NT2/D1 (cell line): Measurements from ENCODE around the gene POLR2E.
A peak's percentile ranks its signal among the peaks of the same experiment; 100 is the strongest.

Experiments used
- DNase-seq: peaks from one replicate; pipeline ENCODE4 v3.0.0-alpha.2; 2011; ENCODE audit warnings: low read depth, low spot score
- H3K27me3 ChIP-seq: 2 replicates; pipeline ENCODE4 v1.6.0; 2011; ENCODE audit warnings: mild to moderate bottlenecking; ENCODE audit not compliant: insufficient read length, insufficient read depth
- H3K36me3 ChIP-seq: 2 replicates; pipeline ENCODE4 v1.6.1; 2011; ENCODE audit warnings: mild to moderate bottlenecking, low read length, mixed read lengths; ENCODE audit not compliant: insufficient read depth, insufficient read length
- H3K4me1 ChIP-seq: 2 replicates; pipeline ENCODE4 v1.5.1; 2011; ENCODE audit not compliant: insufficient read depth, insufficient read length
- H3K4me3 ChIP-seq: 2 replicates; pipeline ENCODE4 v1.5.1; 2011; ENCODE audit warnings: low read depth; ENCODE audit not compliant: insufficient read length
- H3K9ac ChIP-seq: 2 replicates; pipeline ENCODE4 v1.6.0; 2011; ENCODE audit warnings: low read depth; ENCODE audit not compliant: insufficient read length
- H3K9me3 ChIP-seq: 2 replicates; pipeline ENCODE4 v1.5.1; 2011; ENCODE audit warnings: mild to moderate bottlenecking, low read length; ENCODE audit not compliant: insufficient read depth
- SUZ12 ChIP-seq: IDR thresholded peaks from 2 replicates; pipeline ENCODE4 v1.6.1; 2011; ENCODE audit not compliant: insufficient read length, insufficient read depth; ENCODE audit errors: extremely low read depth
- YY1 ChIP-seq: IDR thresholded peaks from 2 replicates; pipeline ENCODE4 v1.6.1; 2011; ENCODE audit not compliant: insufficient read length, insufficient read depth
- ZNF274 ChIP-seq: IDR thresholded peaks from 2 replicates; pipeline ENCODE4 v1.6.1; 2011; ENCODE audit warnings: mild to moderate bottlenecking, low read depth, low read length

The POLR2E gene

GRCh38 chr19:1063909-1064660 lies 31.1 kb downstream of the POLR2E start:
- H3K9ac ChIP-seq = no peak overlapping the region

GRCh38 chr19:1063030-1063908 lies 31.9 kb downstream of the POLR2E start:
- H3K4me1 ChIP-seq = peaks cover 11% of the 10 kb centered on the region
- peaks cover 20% of the 10 kb centered on the region for H3K27me3 ChIP-seq
- H3K36me3 ChIP-seq = peaks cover 5% of the 10 kb centered on the region
- H3K9me3 ChIP-seq = peaks cover 18% of the 10 kb centered on the region; the same call in 1 of the 2 replicates
- H3K9ac ChIP-seq = no peak overlapping the region
- TF ChIP-seq YY1 (no peak), ZNF274 (no peak), SUZ12 (no peak)
- no peak overlapping the region for H3K4me3 ChIP-seq
- no peak for DNase-seq

More at GRCh38 chr19:1063909-1064660, 31.1 kb downstream of the POLR2E start:
- peak overlapping the region; percentile 40 for H3K4me3 ChIP-seq
- H3K4me1 ChIP-seq = peaks cover 11% of the 10 kb centered on the region
- no peak for TF ChIP-seq YY1
- TF ChIP-seq ZNF274 = no peak
- TF ChIP-seq SUZ12 = no peak
- no peak for DNase-seq
- H3K27me3 ChIP-seq = peaks cover 28% of the 10 kb centered on the region
- H3K36me3 ChIP-seq = no peaks in the 10 kb centered on the region
- peaks cover 10% of the 10 kb centered on the region; the same call in 1 of the 2 replicates for H3K9me3 ChIP-seq

GRCh38 chr19:1062387-1063029 lies 32.7 kb downstream of the POLR2E start:
- DNase-seq = no peak
- Histone ChIP-seq H3K9ac (no peak overlapping the region), H3K4me3 (no peak overlapping the region), H3K36me3 (peaks cover 5% of the 10 kb centered on the region), H3K27me3 (peaks cover 14% of the 10 kb centered on the region), H3K9me3 (peaks cover 26% of the 10 kb centered on the region), H3K4me1 (peaks cover 11% of the 10 kb centered on the region)
- no peak for TF ChIP-seq ZNF274
- TF ChIP-seq YY1 = no peak
- TF ChIP-seq SUZ12 = no peak

- Histone ChIP-seq H3K4me3 (no peak overlapping the region), H3K27me3 (peaks cover 11% of the 10 kb centered on the region), H3K4me1 (peaks cover 11% of the 10 kb centered on the region), H3K9ac (no peak overlapping the region), H3K9me3 (peaks cover 31% of the 10 kb centered on the region), H3K36me3 (peaks cover 5% of the 10 kb centered on the region)
- no peak for TF ChIP-seq ZNF274
- no peak for DNase-seq
Measured at GRCh38 chr19:1061987-1062386, 33.2 kb downstream of the POLR2E start.

GRCh38 chr19:1060689-1061088 lies 34.5 kb downstream of the POLR2E start:
- peaks cover 5% of the 10 kb centered on the region for H3K36me3 ChIP-seq
- no peak for DNase-seq
- H3K27me3 ChIP-seq = peaks cover 5% of the 10 kb centered on the region
- peaks cover 3% of the 10 kb centered on the region for H3K4me1 ChIP-seq
- H3K9me3 ChIP-seq = peaks cover 44% of the 10 kb centered on the region
- TF ChIP-seq YY1 (no peak), SUZ12 (no peak), ZNF274 (no peak)
- no peak overlapping the region for H3K4me3 ChIP-seq
- H3K9ac ChIP-seq = no peak overlapping the region

GRCh38 chr19:1058112-1058511 lies 37.1 kb downstream of the POLR2E start:
- Histone ChIP-seq H3K4me1 (no peaks in the 10 kb centered on the region), H3K4me3 (no peak overlapping the region), H3K36me3 (peaks cover 18% of the 10 kb centered on the region), H3K9ac (no peak overlapping the region), H3K27me3 (no peaks in the 10 kb centered on the region), H3K9me3 (peaks cover 60% of the 10 kb centered on the region)
- DNase-seq = no peak
- TF ChIP-seq ZNF274 = no peak
- no peak for TF ChIP-seq YY1
- TF ChIP-seq SUZ12 = no peak
